Tibial nerve (tissue), 4 donors: Measurements from ENCODE around the gene ASNS.

Source experiments
- EP300 ChIP-seq, 2 donors: sonication (generic); formaldehyde crosslinking; IDR thresholded peaks; one replicate each; pipeline ENCODE4 v1.6.1; 2017; ENCODE audit warnings: antibody characterized with exemption in 2 of 2, mild to moderate bottlenecking in 1 of 2
- POLR2A ChIP-seq, 2 donors: fragments of 450-650 bp; IDR thresholded peaks; one replicate each; pipeline ENCODE4 v1.6.1; 2017; ENCODE audit warnings: antibody characterized with exemption in 2 of 2, mild to moderate bottlenecking in 2 of 2, moderate library complexity in 2 of 2
- TF ChIP-seq, protein P1 (sequence below), 5 experiments: fragments of 200-600 bp in 3 of 5; fragments of 450-650 bp in 2 of 5; sonication (generic) in 3 of 5; IDR thresholded peaks; one replicate each; pipeline ENCODE4 v1.5.1; 2016 to 2019; ENCODE audit warnings: antibody characterized with exemption in 5 of 5, mild to moderate bottlenecking in 3 of 5, moderate library complexity in 2 of 5

DNA sequence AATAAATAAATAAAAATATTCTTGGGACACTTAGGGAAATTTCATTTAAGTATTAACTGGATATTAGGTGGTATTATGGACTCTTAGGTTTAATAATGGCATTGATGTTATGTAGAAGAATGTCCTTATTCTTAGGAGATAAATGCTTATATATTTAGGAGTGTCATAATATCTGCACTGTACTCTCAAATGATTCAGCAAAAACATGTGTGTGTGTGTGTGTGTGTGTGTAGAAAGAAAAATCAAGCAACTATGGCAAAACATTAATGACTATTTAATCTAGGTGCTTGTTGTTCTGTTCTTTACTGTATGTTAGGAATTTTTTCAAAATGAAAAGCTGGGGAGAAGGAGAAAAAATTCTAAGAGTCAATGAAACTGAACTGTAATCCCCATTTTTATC, 3.9 kb downstream of the ASNS start:
- TF ChIP-seq, protein P1, sequence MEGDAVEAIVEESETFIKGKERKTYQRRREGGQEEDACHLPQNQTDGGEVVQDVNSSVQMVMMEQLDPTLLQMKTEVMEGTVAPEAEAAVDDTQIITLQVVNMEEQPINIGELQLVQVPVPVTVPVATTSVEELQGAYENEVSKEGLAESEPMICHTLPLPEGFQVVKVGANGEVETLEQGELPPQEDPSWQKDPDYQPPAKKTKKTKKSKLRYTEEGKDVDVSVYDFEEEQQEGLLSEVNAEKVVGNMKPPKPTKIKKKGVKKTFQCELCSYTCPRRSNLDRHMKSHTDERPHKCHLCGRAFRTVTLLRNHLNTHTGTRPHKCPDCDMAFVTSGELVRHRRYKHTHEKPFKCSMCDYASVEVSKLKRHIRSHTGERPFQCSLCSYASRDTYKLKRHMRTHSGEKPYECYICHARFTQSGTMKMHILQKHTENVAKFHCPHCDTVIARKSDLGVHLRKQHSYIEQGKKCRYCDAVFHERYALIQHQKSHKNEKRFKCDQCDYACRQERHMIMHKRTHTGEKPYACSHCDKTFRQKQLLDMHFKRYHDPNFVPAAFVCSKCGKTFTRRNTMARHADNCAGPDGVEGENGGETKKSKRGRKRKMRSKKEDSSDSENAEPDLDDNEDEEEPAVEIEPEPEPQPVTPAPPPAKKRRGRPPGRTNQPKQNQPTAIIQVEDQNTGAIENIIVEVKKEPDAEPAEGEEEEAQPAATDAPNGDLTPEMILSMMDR (IDR thresholded peaks at IDR 0.05): no peak
- TF ChIP-seq EP300 (IDR thresholded peaks at IDR 0.05) (no peak), POLR2A (IDR thresholded peaks at IDR 0.05) (no peak)
